Measurements from ENCODE around the gene NOTCH3. TPM values are rescaled to one million over a fixed set of nuclear protein-coding genes. Genes with fewer than 3 reads are reported as not detected.

NOTCH3 gene
- total RNA-seq, 1 experiment from 2014 or later, result 164 TPM

DNA sequence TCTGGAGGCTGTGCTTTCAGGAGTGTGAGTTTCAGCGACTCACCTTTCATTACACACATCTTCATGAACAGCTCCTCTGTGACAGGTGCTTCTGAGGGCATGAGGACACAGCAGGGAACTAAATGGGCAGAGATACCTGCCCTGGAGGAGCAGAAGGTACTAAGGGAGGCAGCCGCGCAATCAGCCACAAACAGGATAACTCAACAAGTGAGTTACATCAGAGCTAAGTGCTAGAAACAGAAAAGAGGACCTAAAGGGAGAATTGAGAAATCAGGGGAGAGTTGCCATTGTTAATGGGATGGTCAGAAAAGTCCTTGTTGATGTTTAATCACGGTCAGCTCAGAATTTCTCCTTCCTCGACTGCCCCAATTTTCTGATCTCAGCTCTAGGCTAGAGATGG is 51.1 kb downstream of the NOTCH3 start:
- Histone ChIP-seq H3K27ac (ENCODE audit: insufficient read length, low read depth, low read length) (no peak overlapping the region), H3K9ac (ENCODE audit: extremely low read depth, insufficient read length, low read length) (no peak overlapping the region), H3K79me2 (ENCODE audit: insufficient read depth, low read length) (no peaks in the 10 kb centered on the region), H2BK12ac (ENCODE audit: insufficient read length, low read depth, low read length) (no peak overlapping the region), H2BK20ac (ENCODE audit: low read depth, low read length, poor library complexity, severe bottlenecking) (no peak overlapping the region), H3K27me3 (ENCODE audit: insufficient read depth, low read length) (no peaks in the 10 kb centered on the region), H2AK5ac (ENCODE audit: insufficient read length, low read length) (no peak overlapping the region), H4K5ac (ENCODE audit: insufficient read length, low read depth, low read length) (no peak overlapping the region), H4K20me1 (ENCODE audit: control insufficient read depth, insufficient read depth, insufficient read length) (no peaks in the 10 kb centered on the region), H2BK120ac (ENCODE audit: low read depth, low read length, poor library complexity, severe bottlenecking) (no peak overlapping the region), H3T11ph (ENCODE audit: low read length) (no peak overlapping the region), H3K56ac (ENCODE audit: insufficient read length, low read depth, low read length) (no peak overlapping the region), H3K23me2 (ENCODE audit: insufficient read length, low read depth, low read length, poor library complexity, severe bottlenecking) (no peaks in the 10 kb centered on the region), H4K91ac (ENCODE audit: insufficient read length, low read depth, low read length) (no peak overlapping the region), H2BK5ac (ENCODE audit: insufficient read length, low read length) (no peak overlapping the region), H3K18ac (ENCODE audit: insufficient read length, low read depth, low read length) (no peak overlapping the region), H3K4me2 (ENCODE audit: insufficient read depth, insufficient read length, low read length) (no peak overlapping the region), H2AFZ (ENCODE audit: low read length) (no peak overlapping the region), H3K4me1 (ENCODE audit: insufficient read depth, low read length) (no peaks in the 10 kb centered on the region), H4K8ac (replicated peaks; ENCODE audit: insufficient read length, low read depth, low read length) (no peak overlapping the region), H3K9me3 (ENCODE audit: control insufficient read depth, low read depth, low read length) (no peaks in the 10 kb centered on the region), H3K23ac (ENCODE audit: insufficient read length, low read depth, low read length) (no peak overlapping the region), H3K14ac (ENCODE audit: insufficient read depth, low read length) (no peak overlapping the region), H2BK15ac (ENCODE audit: low read depth, low read length) (no peak overlapping the region), H3K4ac (ENCODE audit: low read depth, low read length) (no peak overlapping the region), H3K79me1 (ENCODE audit: insufficient read depth, low read depth, low read length, poor library complexity, severe bottlenecking) (no peaks in the 10 kb centered on the region)
- DNase-seq, result no peak
- Mint-ChIP-seq H3K27me3 (ENCODE audit: low read depth) (peaks cover 5% of the 10 kb centered on the region), H3K4me3 (no peak overlapping the region), H3K9me3 (peaks cover 7% of the 10 kb centered on the region in 2 experiments; a peak in 4 of 5 replicates), H3K36me3 (ENCODE audit: insufficient read depth in 1 of 3, low read depth in 3 of 3) (peaks cover 0 to 2% (median 2%) of the 10 kb centered on the region in 3 experiments; a peak in 1 of 7 replicates), H3K4me1 (peaks cover 2% of the 10 kb centered on the region in 2 experiments; a peak in 3 of 4 replicates), H3K27ac (no peak overlapping the region)
- no CpG with 5 or more reads among the region's 5 CpGs for WGBS (ENCODE audit: extremely low coverage, insufficient read length, low lambda C conversion rate)
- TF ChIP-seq, protein P1, sequence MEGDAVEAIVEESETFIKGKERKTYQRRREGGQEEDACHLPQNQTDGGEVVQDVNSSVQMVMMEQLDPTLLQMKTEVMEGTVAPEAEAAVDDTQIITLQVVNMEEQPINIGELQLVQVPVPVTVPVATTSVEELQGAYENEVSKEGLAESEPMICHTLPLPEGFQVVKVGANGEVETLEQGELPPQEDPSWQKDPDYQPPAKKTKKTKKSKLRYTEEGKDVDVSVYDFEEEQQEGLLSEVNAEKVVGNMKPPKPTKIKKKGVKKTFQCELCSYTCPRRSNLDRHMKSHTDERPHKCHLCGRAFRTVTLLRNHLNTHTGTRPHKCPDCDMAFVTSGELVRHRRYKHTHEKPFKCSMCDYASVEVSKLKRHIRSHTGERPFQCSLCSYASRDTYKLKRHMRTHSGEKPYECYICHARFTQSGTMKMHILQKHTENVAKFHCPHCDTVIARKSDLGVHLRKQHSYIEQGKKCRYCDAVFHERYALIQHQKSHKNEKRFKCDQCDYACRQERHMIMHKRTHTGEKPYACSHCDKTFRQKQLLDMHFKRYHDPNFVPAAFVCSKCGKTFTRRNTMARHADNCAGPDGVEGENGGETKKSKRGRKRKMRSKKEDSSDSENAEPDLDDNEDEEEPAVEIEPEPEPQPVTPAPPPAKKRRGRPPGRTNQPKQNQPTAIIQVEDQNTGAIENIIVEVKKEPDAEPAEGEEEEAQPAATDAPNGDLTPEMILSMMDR (conservative IDR thresholded peaks at IDR 0.05), result no peak

Data from H9 (cell line).